Heart right ventricle (tissue), 16 donors: ENCODE measurements around the gene RALY. TPM values are rescaled to one million over a fixed set of nuclear protein-coding genes. Genes with fewer than 3 reads are reported as not detected.

Experiments
- ATAC-seq, 8 donors: fragments of 200-7000 bp; cut with Tn5 transposase; one replicate each; pipeline ENCODE4 v1.9.1; 2020; ENCODE audit warnings: mild to moderate bottlenecking in 8 of 8, moderate library complexity in 8 of 8, moderate number of reproducible peaks in 1 of 8
- DNase-seq, 2 donors: peaks; one replicate each; pipeline ENCODE4 v3.0.0-alpha.2; 2020
- H3K27ac ChIP-seq, 10 donors: fragments of 200-600 bp; sonication (generic) in 2 of 10; one replicate each; pipeline versions ENCODE4 v1.5.0 to v1.8.0; 2020 to 2022; ENCODE audit warnings: mild to moderate bottlenecking in 3 of 10
- H3K27me3 ChIP-seq, 7 donors: fragments of 200-600 bp; one replicate each; pipeline ENCODE4 v1.8.0; 2021 to 2022; ENCODE audit warnings: mild to moderate bottlenecking in 2 of 7
- H3K36me3 ChIP-seq, 9 donors: fragments of 200-600 bp; sonication (generic) in 1 of 9; one replicate each; pipeline versions ENCODE4 v1.5.0 to v1.8.0; 2020 to 2022; ENCODE audit warnings: mild to moderate bottlenecking in 2 of 9
- H3K4me1 ChIP-seq, 9 donors: fragments of 200-600 bp; sonication (generic) in 1 of 9; one replicate each; pipeline versions ENCODE4 v1.5.0 to v1.8.0; 2020 to 2022; ENCODE audit warnings: mild to moderate bottlenecking in 4 of 9
- H3K4me3 ChIP-seq, 10 donors: fragments of 200-600 bp; sonication (generic) in 2 of 10; one replicate each; pipeline versions ENCODE4 v1.5.0 to v1.8.0; 2020 to 2022; ENCODE audit warnings: mild to moderate bottlenecking in 7 of 10, moderate library complexity in 2 of 10
- H3K9me3 ChIP-seq, 11 donors: fragments of 200-600 bp in 10 of 11; sonication (generic) in 2 of 11; one replicate each; pipeline versions ENCODE4 v1.5.0 to v1.8.0; 2013 to 2022; ENCODE audit warnings: mild to moderate bottlenecking in 2 of 11, control low read depth in 1 of 11, moderate library complexity in 1 of 11
- WGBS, 2 donors: extraction: QIAGEN DNeasy Blood & Tissue Kit; methylation state at CpG; one replicate each; pipeline ENCODE4 v1.1.7; 2013; ENCODE audit warnings: inconsistent platforms in 1 of 2; 5-methylcytosine and 5-hydroxymethylcytosine counted together
- intact Hi-C, 10 donors: fragments of 100-400 bp; cut with DNase I; formaldehyde crosslinking; loops; one replicate each; pipeline versions ENCODE4 v1.11.1 to v1.14.2; 2022
- polyA plus RNA-seq, 2 donors: library from polyadenylated mRNA; stranded (reverse); fragments of 200-250 nt; gene quantifications; one replicate each; pipeline ENCODE4 v1.2.3, GENCODE V29; 2013
- total RNA-seq, 10 donors: library from RNA; stranded (reverse); fragmentation: NEBNext Ultra II Directional in 3 of 10; extraction: Animal tissue kit (Norgen Biotek cat#: 25700) in 3 of 10; gene quantifications; one replicate each; pipeline versions ENCODE4 v1.2.1 to v1.2.4, GENCODE V29; 2021 to 2023
- TF ChIP-seq, protein P1 (sequence below), 9 donors: fragments of 200-600 bp; sonication (generic) in 2 of 9; IDR thresholded peaks; one replicate each; pipeline versions ENCODE4 v1.5.0 to v1.8.0; 2021 to 2022; ENCODE audit warnings: antibody characterized with exemption in 9 of 9, mild to moderate bottlenecking in 5 of 9, moderate library complexity in 1 of 9
- donor health status: Arrhythmogenic right ventricular cardiomyopathy.
- donor health status: ischemic (EF 13 %, LVEDD 7.1; RV severe dilation, severe dysfunction).
- donor health status: healthy with polysubstance abuse.
- donor health status: DM: no; HTN: yes; CAD: no.
- donor health status: DM: no; HTN: no; CAD: no.
- donor health status: ischemic (EF 25% LVEDD 6.9; RV normal size, moderate dysfunction).
- donor health status: ischemic (EF 25% LVEDD 5.7; RV mildly dilated, moderate dysfunction).
- donor health status: healthy.
- donor health status: DM: yes; HTN: yes; CAD: no.
- donor health status: Ischemic cardiomyopathy.
- donor health status: ischemic (EF 35%, LVEDD 5.7; RV mildly dilated, moderate dysfunction).
- donor health status: nonischemic (EF 11% LVEDD 7.7; RV severe dilation, severe dysfunction).
- donor health status: DM: yes; HTN: yes; CAD: no.
- donor health status: PGD.
- donor health status: ischemic (EF 29% LVEDD 5.4; RV normal size, mild dysfunction).
- donor health status: nonischemic (EF 23%, LVEDD 6.1; RV moderate dilation, normal function).

Gene RALY
- total and polyA plus RNA-seq, 12 donors: 84.3 to 234 (median 104) TPM

DNA sequence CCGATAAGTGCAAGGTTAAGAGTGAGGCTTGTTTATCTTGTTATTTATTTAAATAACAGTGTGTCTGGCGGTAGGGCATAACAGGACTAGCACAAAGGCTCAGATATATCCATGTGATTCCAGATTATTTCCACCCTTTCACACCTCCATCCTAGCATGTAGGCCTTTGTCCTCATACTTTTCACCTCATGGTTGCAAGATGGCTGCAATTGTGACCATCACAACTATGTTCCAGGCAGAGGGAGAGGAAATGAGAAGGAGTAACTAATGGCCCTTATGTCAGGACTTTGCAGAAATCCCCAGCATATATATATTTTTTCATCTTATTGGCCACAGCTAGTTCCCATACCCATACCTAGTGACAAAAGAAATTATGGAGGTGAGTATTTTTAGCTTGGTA is 23.5 kb upstream of the RALY start:
- Histone ChIP-seq H3K36me3 (no peaks in the 10 kb centered on the region), H3K9me3 (peaks cover 0 to 4% (median 0%) of the 10 kb centered on the region in 11 donors), H3K27me3 (no peaks in the 10 kb centered on the region), H3K27ac (no peak overlapping the region), H3K4me1 (no peaks in the 10 kb centered on the region), H3K4me3 (no peak overlapping the region)
- TF ChIP-seq, protein P1, sequence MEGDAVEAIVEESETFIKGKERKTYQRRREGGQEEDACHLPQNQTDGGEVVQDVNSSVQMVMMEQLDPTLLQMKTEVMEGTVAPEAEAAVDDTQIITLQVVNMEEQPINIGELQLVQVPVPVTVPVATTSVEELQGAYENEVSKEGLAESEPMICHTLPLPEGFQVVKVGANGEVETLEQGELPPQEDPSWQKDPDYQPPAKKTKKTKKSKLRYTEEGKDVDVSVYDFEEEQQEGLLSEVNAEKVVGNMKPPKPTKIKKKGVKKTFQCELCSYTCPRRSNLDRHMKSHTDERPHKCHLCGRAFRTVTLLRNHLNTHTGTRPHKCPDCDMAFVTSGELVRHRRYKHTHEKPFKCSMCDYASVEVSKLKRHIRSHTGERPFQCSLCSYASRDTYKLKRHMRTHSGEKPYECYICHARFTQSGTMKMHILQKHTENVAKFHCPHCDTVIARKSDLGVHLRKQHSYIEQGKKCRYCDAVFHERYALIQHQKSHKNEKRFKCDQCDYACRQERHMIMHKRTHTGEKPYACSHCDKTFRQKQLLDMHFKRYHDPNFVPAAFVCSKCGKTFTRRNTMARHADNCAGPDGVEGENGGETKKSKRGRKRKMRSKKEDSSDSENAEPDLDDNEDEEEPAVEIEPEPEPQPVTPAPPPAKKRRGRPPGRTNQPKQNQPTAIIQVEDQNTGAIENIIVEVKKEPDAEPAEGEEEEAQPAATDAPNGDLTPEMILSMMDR (IDR thresholded peaks at IDR 0.05): no peak
- DNase-seq (no peak), ATAC-seq (no peak)
- WGBS, 2 donors: 93 to 96% methylated on average over 2 of the region's 2 CpGs
- intact Hi-C loops: no loop called here

DNA sequence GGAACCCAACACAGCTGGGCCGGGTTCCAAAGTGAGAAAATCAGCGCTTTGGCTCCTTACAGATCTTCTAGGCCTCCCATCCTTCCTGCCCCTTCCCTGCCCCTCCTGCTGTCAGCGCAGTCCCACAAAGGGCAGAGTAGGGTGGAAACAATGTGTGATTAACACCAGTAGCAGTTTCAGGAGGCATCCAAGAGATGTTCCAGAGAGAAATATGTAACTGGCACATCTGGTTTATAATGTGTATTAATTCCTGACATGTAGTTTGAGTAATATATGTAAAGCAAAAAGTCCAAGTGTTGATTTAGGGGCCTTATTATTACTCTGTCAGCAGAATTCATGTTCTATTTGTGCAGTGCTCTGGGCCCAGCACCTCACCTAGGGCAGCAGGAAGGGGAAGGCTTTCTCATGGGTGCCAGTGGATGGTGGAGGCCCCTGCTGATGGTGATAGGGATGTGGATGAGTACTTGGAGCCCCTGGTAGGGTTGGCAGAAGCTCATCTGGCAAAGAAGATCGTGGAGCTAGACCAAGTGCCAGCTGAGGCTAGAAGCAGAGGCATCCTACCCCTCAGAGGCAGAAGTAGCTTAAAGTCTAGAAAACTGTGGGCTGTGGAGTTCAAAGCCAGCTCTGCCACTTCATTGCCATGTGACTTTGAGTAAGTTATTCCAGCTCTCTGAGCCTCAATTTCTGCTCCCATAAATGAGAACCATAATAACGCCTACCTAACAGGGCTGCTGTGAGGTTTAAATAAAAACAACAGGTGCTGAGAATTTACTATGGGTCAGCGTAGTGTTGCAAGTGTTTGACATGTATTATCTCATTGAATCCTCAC is 22.4 kb upstream of the RALY start:
- Histone ChIP-seq H3K9me3 (peaks cover 0 to 4% (median 0%) of the 10 kb centered on the region in 11 donors), H3K27me3 (no peaks in the 10 kb centered on the region), H3K36me3 (no peaks in the 10 kb centered on the region), H3K4me3 (no peak overlapping the region), H3K27ac (no peak overlapping the region), H3K4me1 (no peaks in the 10 kb centered on the region)
- TF ChIP-seq, protein P1 (IDR thresholded peaks at IDR 0.05): no peak
- intact Hi-C loops: no loop called here
- no peak for DNase-seq
- 72 to 78% methylated on average over 6 of the region's 6 CpGs for WGBS, 2 donors
- ATAC-seq: no peak

DNA sequence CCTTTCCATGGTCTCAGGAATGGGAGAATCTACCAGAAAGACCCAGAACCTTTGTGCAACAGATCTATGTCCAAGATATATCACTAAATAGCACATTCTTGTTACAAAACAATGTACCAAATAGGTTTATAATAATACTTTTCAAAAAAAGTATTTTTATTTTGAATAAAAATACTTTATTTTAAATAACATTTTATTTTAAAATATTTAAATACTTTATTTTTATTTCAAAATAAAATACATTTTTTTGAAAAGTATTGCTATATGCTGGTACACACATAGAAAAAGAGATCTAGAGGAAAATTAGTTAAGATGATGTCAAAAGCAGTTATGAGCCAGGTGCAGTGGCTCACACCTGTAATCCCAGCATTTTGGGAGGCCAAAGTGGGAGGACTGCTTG is 16.8 kb upstream of the RALY start:
- DNase-seq (no peak), ATAC-seq (no peak)
- Histone ChIP-seq H3K4me1 (no peaks in the 10 kb centered on the region), H3K27me3 (no peaks in the 10 kb centered on the region), H3K36me3 (no peaks in the 10 kb centered on the region), H3K4me3 (no peak overlapping the region), H3K27ac (no peak overlapping the region), H3K9me3 (peaks cover 0 to 4% (median 0%) of the 10 kb centered on the region in 11 donors)
- intact Hi-C loops: no loop called here
- TF ChIP-seq, protein P1 (IDR thresholded peaks at IDR 0.05): no peak

DNA sequence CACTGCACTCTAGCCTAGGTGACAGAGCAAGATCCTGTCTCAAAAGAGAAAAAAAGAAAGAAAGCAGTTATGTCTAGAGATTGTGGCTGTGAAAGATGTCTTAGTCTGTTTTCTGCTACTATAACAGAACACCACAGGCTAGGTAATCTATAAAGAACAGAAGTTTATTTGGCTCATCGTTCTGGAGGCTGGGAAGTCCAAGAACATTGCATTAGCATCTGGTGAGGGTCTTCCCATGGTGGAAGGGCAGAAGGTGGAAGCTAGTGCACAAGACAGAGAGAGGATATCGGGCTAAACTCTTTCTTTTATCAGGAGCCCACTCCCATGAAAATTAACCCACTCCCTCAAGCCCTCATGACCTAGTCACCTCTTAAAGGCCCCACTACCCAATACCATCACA is 16.2 kb upstream of the RALY start:
- H3K4me3 ChIP-seq: no peak overlapping the region
- H3K9me3 ChIP-seq: peaks cover 0 to 4% (median 0%) of the 10 kb centered on the region in 11 donors
- TF ChIP-seq, protein P1 (IDR thresholded peaks at IDR 0.05): no peak
- intact Hi-C loops: no loop called here
- WGBS, 2 donors: 52 to 81% methylated on average over 2 of the region's 2 CpGs
- no peaks in the 10 kb centered on the region for H3K36me3 ChIP-seq
- no peak for ATAC-seq
- H3K27me3 ChIP-seq: no peaks in the 10 kb centered on the region
- H3K27ac ChIP-seq: no peak overlapping the region
- no peak for DNase-seq
- no peaks in the 10 kb centered on the region for H3K4me1 ChIP-seq
